HepG2 (cell line): ENCODE data around the gene NELFB. TPM values are rescaled to one million over a fixed set of nuclear protein-coding genes. Genes with fewer than 3 reads are reported as not detected.

Source experiments
- ARNT ChIP-seq: fragments of 450-650 bp; IDR thresholded peaks from 2 replicates; pipeline ENCODE4 v1.6.1; 2017
- HNF4A ChIP-seq: sonication (generic); formaldehyde crosslinking; IDR thresholded peaks from 2 replicates; pipeline ENCODE4 v1.4.0; 2020; ENCODE audit warnings: missing genetic modification reagents
- JARID2 ChIP-seq: sonication (generic); formaldehyde crosslinking; IDR thresholded peaks from 2 replicates; pipeline ENCODE4 v1.8.1; 2023; ENCODE audit warnings: missing genetic modification reagents, inconsistent platforms; ENCODE audit not compliant: insufficient replicate concordance
- MAFG ChIP-seq: sonication (generic); formaldehyde crosslinking; IDR thresholded peaks from 2 replicates; pipeline ENCODE4 v1.5.1; 2020; ENCODE audit warnings: mild to moderate bottlenecking, missing genetic modification reagents
- PAXIP1 ChIP-seq: sonication (generic); formaldehyde crosslinking; conservative IDR thresholded peaks from 2 replicates; pipeline ENCODE4 v1.4.0; 2020; ENCODE audit warnings: mild to moderate bottlenecking, missing genetic modification reagents, moderate library complexity
- PRDM10 ChIP-seq: sonication (generic); formaldehyde crosslinking; IDR thresholded peaks from 2 replicates; pipeline ENCODE4 v1.4.0; 2020; ENCODE audit warnings: low read depth, missing genetic modification reagents
- REXO4 ChIP-seq: sonication (generic); formaldehyde crosslinking; IDR thresholded peaks from 2 replicates; pipeline ENCODE4 v1.8.0; 2022; ENCODE audit warnings: missing genetic modification reagents, mild to moderate bottlenecking, borderline replicate concordance
- SKIL ChIP-seq: sonication (generic); formaldehyde crosslinking; IDR thresholded peaks from 2 replicates; pipeline ENCODE4 v1.8.0; 2022; ENCODE audit warnings: missing genetic modification reagents, mild to moderate bottlenecking, moderate library complexity, borderline replicate concordance
- ZMAT3 ChIP-seq: sonication (generic); formaldehyde crosslinking; conservative IDR thresholded peaks from 2 replicates; pipeline ENCODE4 v1.7.0; 2021; ENCODE audit warnings: missing genetic modification reagents
- ZNF350 ChIP-seq: sonication (generic); formaldehyde crosslinking; IDR thresholded peaks from 2 replicates; pipeline ENCODE4 v1.4.0; 2020; ENCODE audit warnings: mild to moderate bottlenecking, low read depth, missing genetic modification reagents, borderline replicate concordance
- ZNF556 ChIP-seq: sonication (generic); formaldehyde crosslinking; IDR thresholded peaks from 2 replicates; pipeline ENCODE4 v1.4.0; 2020; ENCODE audit warnings: mild to moderate bottlenecking, missing genetic modification reagents, borderline replicate concordance
- ZNF749 ChIP-seq: sonication (generic); formaldehyde crosslinking; IDR thresholded peaks from 2 replicates; pipeline ENCODE4 v1.8.0; 2022; ENCODE audit warnings: mild to moderate bottlenecking, missing genetic modification reagents, moderate library complexity, borderline replicate concordance
- ZSCAN31 ChIP-seq: sonication (generic); formaldehyde crosslinking; IDR thresholded peaks from 2 replicates; pipeline ENCODE4 v1.5.0; 2020; ENCODE audit warnings: low read depth, mild to moderate bottlenecking, missing genetic modification reagents
- polyA plus RNA-seq, 8 experiments: library from polyadenylated mRNA; depleted of rRNA in 3 of 8; stranded (reverse) in 7 of 8; unstranded in 1 of 8; fragments of >200 nt; fragmentation: Illumina TruSeq in 4 of 8; extraction: Trizol in 4 of 8; gene quantifications; 2 replicates each; pipeline versions ENCODE4 v1.2.1 to v1.2.3, GENCODE V29; 2011 to 2016; ENCODE audit warnings: low read depth in 4 of 8, missing spikeins in 1 of 8, mixed read lengths in 1 of 8; ENCODE audit not compliant: insufficient read depth in 1 of 8
- total RNA-seq, 5 experiments: library from RNA; depleted of rRNA; stranded (reverse); fragments of >200 nt; fragmentation: Illumina TruSeq; extraction: Trizol; gene quantifications; 2 replicates each; pipeline ENCODE4 v1.2.3, GENCODE V29; 2016; ENCODE audit warnings: low read depth in 1 of 5
- TF ChIP-seq, protein P1 (sequence below): sonication (generic); formaldehyde crosslinking; IDR thresholded peaks from 2 replicates; pipeline ENCODE4 v1.4.0; 2020; ENCODE audit warnings: missing genetic modification reagents

The NELFB gene
- total and polyA plus RNA-seq, 2 of the 13 experiments (the other 11 are each of a cell fraction or from before 2014, with no cell fraction given), result 26.5 to 45.8 TPM

- TF ChIP-seq, protein P1, sequence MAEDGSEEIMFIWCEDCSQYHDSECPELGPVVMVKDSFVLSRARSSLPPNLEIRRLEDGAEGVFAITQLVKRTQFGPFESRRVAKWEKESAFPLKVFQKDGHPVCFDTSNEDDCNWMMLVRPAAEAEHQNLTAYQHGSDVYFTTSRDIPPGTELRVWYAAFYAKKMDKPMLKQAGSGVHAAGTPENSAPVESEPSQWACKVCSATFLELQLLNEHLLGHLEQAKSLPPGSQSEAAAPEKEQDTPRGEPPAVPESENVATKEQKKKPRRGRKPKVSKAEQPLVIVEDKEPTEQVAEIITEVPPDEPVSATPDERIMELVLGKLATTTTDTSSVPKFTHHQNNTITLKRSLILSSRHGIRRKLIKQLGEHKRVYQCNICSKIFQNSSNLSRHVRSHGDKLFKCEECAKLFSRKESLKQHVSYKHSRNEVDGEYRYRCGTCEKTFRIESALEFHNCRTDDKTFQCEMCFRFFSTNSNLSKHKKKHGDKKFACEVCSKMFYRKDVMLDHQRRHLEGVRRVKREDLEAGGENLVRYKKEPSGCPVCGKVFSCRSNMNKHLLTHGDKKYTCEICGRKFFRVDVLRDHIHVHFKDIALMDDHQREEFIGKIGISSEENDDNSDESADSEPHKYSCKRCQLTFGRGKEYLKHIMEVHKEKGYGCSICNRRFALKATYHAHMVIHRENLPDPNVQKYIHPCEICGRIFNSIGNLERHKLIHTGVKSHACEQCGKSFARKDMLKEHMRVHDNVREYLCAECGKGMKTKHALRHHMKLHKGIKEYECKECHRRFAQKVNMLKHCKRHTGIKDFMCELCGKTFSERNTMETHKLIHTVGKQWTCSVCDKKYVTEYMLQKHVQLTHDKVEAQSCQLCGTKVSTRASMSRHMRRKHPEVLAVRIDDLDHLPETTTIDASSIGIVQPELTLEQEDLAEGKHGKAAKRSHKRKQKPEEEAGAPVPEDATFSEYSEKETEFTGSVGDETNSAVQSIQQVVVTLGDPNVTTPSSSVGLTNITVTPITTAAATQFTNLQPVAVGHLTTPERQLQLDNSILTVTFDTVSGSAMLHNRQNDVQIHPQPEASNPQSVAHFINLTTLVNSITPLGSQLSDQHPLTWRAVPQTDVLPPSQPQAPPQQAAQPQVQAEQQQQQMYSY (CRISPR knock-in tag), result no peak
- no peak; the same call in 1 of the 2 replicates for TF ChIP-seq ZNF556 (CRISPR knock-in tag)
- TF ChIP-seq JARID2 (CRISPR knock-in tag), result no peak
- TF ChIP-seq ZNF749 (CRISPR knock-in tag), result 0 out of 2 replicates have a peak, but pooled peaks have one; percentile 13
- TF ChIP-seq PRDM10 (CRISPR knock-in tag), result peak; percentile 83; the same call in 1 of the 2 replicates
- no peak for TF ChIP-seq REXO4 (CRISPR knock-in tag)
- no peak; the same call in 1 of the 2 replicates for TF ChIP-seq ZNF350 (CRISPR knock-in tag)
- TF ChIP-seq ZMAT3 (CRISPR knock-in tag), result peak; percentile 91
- TF ChIP-seq MAFG (CRISPR knock-in tag), result no peak
- TF ChIP-seq SKIL, result no peak; the same call in 1 of the 2 replicates
- TF ChIP-seq ARNT, result no peak
- peak; percentile 65 for TF ChIP-seq PAXIP1 (CRISPR knock-in tag)
- TF ChIP-seq HNF4A, result 0 out of 2 replicates have a peak, but pooled peaks have one; percentile 31
- peak; percentile 95 for TF ChIP-seq ZSCAN31 (CRISPR knock-in tag)
These were observed 22.4 kb downstream of the NELFB start, which contains the start of gene TOR4A (continued) for GRCh38 chr9:137277329-137278041.
